GM21390 (cell line): ENCODE results near the gene PEMT.
A peak's percentile ranks its signal among the peaks of the same experiment; 100 is the strongest.

Source experiments
- ATAC-seq: cut with Tn5 transposase; IDR thresholded peaks from one replicate; pipeline ENCODE4 v1.9.1; 2021; ENCODE audit not compliant: unreplicated experiment

PEMT gene

DNA sequence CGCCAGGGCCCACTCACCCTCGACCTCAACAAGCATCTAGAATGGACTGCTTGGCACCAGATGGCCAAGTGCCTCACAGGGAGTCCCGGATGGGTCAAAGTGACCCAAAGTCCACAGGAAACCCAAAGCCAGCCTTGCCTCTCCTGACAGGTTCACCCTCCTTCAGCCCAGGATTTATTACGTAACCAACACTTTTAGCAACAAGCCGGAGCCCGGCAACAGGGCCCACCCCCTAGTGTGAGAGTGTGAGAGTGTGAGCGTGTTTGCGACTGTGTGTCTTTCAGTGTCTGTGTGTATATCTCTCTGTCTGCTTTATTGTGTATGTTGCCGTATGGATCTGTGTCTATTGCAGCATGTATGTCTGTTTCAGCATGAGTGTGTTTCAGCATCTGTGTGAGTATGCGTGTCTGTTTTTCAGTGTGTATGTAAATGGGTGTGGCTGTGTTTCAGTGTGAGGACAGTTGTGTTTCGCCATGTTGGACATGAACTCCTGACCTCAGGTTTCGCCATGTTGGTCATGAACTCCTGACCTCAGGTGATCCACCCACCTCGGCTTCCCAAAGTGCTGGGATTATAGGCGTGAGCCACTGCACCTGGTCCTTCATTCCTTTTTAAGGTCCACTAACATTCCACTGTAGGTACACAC lies 13.7 kb upstream of the PEMT start:
- ATAC-seq, result no peak

DNA sequence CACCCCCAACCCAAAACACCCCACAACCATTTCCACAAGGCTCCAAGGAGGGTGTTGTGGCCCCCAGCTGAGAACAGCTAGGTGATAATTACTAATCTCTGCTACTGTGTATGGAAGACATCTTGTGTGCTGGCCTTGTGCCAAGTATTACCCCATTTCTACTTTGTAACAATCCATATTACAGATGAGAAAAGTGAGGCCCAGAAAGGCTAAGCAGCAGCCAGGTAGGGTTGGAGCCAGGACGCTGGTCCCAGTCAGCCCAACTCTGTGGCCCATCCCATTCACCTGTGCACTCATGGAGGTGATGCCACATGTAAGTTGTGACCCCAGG lies 12.4 kb upstream of the PEMT start:
- ATAC-seq, result no peak

DNA sequence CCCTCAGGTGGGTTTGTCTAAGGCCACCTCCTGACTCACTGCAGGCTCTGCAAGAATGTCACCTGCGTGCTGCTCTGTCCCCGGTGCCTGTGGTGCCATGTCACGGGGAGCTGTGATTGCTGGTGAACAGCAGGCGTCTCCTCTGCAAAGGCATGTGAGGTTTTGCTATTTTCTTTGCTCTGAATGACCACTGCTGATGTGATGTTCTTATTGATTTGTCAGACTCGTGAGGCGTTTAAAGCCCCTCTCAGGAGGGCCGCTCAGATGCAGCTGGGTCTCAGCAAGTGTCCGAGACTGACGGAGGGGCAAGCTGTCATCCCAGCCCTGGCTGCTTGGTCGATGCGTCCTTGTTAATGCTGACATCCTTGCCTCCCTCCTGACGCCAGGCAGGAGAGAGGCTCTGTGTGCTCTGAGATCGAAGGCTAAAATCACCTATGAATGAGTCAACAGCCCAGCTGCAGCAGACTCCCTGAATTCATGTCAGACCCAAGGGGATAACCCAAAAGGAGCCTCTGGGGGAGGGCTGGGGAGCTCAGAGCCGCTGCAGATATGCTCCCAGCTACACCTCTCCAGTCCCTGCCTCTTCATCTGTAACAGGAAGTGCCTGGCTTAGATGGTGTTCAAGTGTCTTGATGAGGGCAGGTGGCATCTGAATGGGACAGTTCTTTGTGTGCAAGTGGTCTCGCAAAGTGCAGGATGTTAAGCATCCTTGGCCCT lies 11.8 kb upstream of the PEMT start:
- no peak for ATAC-seq

DNA sequence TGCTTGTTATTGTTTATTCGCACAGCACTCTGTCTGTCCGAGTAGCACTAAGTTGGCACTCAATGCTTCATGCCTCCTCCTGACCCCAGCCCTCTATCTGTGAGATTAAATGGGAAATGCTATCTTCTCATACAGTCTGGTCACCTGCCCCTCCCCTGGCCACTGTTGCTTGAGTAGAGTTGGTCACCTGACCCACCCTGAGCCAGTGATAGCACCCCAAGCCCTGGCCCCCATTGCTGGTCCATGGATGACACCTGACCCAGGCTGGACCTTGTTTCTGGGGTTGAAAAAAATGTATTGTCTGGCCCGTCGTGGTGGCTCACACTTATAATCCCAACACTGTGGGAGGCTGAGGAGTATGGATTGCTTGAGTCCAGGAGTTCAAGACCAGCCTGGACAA lies 8.5 kb upstream of the PEMT start:
- ATAC-seq, result no peak

DNA sequence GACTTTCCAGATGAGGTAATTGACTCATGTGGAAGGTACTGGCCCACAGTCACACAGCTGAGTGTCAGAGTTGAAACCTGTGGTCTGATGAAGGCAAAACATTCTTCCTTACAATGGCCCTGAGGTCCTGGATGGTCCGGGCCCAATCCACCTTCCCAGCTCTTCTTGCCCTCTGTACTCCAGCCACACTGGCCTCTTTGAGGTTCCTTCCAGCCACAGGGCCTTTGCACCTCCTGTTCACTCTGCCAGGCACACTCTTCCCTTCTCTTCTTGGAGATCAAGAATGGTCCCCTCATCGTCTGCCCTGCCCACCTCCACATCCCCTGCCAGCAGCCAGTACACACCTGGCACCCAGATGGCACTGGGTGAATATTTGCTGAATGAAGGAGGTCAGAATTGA lies 6.5 kb upstream of the PEMT start:
- ATAC-seq, result no peak

DNA sequence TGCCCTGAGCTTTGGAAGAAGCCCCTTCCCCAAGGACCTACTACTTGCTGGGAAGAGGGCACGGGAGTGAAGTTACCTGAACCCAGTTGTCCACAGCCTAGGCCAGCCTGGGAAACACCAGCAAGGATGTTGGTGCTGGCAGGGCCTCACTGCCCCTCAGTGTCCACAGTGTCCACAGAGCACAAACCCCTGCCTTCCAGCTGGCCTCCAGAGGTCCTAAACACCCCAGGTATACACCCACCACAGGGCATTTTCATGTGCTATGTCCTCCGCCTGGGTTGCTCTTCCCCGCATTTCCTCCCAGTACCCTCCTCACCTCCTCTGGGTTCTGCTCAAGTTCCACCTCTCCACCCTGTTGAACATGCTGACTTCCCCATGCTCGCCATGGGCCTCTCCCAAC lies 4.2 kb upstream of the PEMT start:
- ATAC-seq, result no peak

DNA sequence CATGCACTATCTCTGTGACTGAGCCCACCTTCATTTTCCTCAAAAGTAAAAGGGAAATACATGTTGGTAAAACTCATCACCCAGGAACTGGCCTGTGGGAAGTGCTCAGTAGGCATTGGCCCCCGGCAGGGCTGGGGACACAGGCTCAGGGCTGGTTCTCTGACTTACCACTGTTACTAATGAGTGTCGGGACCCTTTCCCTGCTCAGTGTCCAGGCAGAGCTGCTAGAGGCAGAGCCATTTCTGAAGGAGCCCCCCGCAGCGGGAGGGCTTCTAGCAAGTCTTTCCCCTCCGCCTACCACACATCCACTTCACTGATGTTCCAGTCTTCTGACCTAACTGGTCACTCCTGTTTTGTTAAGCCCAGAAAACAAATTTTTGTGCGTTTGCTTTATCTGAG lies 1.7 kb upstream of the PEMT start:
- ATAC-seq, result no peak

DNA sequence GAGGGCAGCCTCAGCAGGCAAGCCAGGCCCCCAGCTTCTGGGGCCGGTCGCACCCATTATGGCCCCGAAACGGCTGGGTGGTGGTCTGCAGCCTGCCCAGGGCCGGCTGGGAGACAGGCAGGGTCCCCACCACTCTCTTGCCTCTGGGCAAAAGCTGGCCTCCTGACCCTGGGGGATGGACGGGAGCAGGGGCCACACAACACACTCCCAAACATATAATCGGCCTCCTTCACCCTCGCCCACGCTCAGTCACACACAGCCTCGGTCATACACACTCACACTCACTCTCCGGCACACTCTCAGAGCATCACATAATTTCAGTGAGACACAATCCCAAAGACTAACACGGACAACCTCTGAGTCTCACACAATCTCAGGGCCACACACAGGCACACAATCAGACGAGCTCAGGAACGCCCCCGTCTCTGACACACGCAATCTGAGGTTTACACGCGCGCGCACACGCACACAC lies 589 bp downstream of the PEMT start:
- ATAC-seq, result peak; percentile 3

DNA sequence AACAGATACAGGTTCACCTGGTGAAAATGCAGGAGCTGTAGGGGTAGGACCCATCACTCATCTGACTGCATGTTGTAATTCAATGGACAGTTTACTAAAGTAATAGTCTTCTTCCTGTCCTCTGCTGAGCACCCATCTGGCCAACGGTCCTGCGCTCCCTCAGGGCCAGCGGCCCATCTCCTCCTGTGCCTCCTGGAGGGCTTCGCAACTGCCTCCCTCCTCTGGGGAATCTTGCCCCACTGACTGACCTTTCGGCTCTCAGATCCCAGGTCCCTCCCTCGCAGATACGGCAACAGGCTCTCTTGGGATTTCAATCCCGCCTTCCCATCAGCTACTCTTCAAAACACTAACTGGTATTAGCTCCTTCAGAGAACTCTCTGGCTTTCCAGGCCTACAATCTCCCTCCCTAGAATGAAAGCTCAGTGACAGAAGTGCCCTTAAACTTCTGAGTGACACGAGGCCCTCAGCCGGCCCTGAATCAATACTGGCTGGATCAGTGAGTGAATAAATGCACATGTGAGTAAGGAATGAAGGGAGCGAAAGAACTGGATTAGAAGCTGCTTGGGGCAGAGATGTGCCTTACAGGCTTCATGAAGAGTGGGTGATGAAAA lies 1.3 kb downstream of the PEMT start:
- no peak for ATAC-seq

DNA sequence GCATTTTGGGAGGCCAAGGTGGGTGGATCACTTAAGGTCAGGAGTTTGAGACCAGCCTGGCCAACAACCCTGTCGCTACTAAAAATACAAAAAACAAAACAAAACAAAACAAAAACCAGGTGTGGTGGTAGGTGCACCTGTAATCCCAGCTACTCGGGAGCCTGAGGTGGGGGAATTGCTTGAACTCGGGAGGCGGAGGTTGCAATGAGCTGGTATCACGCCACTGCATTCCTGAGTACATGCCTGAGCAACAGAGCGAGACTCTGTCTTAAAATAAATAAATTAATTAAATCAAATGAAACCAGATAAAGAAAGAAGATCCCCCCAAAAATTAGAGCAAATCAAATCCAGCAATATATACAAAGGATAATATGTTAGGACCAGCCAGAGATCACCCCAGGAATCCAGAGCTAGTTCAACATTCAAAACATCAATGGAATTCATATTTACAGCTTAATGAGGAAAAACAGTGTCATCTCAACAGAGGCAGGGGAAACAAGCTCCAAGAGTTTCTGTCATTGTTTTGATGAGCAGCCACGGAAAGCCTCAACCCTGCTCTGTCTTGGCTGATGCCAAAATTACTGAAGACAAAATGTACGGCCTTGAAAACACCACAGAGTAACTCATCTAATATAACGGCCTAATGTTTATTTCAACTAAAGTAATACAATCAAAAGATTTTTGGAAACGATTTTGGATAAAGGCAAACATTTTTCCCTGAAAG lies 3.7 kb downstream of the PEMT start:
- ATAC-seq, result no peak

DNA sequence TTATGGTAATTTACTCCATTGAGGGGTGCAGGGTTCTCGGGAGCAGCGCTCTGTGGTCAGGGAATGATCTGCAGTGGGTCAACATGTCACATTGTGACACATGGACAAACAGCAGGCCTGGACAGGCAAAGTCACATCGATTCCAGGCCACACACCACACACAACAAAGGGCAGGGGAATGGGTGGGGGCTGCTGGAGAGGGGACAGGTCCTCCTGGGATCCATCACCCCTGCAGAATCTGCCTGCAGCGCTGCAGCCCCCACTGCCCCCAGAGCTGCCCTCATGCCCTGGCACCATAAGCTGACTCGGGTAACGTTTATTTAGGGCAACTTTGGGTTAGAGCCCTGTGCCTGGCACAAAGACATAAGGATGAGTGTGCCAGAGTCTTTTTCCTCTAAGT lies 9.1 kb downstream of the PEMT start:
- ATAC-seq, result no peak

DNA sequence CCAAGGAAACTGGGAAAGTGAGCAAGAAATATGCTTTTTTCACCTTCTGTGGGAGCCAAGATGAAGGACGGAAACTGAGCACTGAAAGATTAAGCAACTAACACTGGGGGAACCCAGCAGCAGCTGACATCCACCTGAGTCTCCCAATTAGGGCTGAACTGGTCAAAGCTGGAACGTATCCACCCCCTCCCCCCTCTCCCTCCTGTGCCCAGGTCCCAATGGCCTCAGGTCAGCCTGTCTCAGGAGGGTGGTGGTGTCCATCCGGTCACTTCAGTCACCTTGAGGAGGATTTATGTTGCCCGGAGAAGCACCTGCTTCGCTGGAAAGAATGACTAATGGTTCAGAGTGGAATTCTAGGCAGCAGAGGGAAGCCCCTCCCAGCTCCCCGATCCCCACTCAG lies 10.0 kb downstream of the PEMT start:
- no peak for ATAC-seq

DNA sequence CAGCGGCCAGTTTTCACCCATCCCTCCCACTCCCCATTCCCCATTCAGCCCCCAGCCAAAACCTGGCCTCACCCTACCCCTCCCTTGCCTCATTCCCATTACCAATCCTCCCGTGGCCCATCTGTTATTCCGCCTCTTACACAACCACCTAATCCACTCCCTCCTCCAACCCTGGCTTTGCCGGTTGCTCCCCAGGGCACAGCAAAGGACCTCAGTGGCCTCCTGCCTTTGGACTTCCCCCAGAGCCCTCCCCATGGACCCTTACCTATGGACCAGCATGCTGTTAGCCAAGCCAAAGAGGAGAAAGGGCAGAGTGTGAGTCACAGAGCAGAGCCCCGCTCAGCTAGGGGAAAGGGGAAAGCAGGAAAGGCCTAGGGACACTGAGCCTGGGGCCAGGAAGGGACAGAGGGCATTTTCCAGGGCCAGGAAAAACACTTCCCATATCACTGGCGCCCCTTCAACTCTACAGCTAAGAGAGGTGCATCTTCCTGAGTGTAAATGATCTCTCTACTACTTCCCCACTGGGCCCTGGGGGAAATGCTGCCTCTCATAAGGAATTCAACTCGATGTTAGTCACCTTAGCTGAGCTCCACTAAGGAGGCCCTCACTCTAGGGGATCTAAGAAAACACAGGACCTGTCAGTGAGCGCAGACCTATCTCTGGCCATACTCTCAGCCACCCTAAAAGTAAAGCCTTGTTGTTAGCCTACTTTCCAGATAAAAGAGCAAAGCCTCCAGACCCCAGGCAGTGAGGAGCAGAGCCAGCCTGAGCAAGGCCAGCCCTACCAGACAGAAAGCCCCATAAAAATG lies 10.6 kb downstream of the PEMT start:
- no peak for ATAC-seq

DNA sequence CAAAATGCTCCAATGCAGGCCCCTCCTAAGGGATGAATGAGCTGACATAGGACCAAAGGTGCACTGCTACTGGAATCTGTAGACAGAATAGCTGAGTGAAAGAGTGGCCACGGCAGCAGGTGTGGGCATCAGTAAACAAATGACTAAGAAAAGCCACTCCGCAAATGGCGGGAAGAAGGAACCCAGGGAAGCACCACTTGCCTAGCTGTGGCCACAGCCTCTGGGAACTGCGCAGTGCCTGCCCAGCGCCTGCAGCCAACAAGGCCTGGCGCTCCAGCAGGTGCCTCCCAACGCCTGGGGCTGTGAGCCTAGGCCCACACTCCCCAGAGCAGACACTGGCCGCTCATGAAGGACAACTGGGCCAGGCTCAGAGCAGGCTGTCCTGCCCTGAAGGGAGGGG lies 11.8 kb downstream of the PEMT start:
- ATAC-seq, result no peak

DNA sequence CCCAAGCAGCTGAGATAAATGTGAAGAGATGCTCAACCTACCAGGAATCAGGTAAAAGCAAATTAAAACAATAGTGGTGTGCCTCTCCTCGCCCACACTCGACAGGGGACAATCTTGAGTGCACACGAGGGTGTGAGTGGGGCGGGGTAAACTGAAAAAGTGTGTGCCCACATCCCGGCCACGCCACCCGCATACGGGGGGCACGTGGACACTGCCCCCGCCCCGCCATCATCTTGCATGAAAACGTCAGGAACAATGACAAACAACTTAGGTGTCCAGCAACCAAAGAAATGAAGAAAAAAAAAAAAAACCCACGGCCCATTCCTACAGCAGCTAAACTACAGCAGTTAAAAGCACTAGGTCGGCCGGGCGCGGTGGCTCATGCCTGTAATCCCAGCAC lies 14.1 kb downstream of the PEMT start:
- ATAC-seq, result no peak

DNA sequence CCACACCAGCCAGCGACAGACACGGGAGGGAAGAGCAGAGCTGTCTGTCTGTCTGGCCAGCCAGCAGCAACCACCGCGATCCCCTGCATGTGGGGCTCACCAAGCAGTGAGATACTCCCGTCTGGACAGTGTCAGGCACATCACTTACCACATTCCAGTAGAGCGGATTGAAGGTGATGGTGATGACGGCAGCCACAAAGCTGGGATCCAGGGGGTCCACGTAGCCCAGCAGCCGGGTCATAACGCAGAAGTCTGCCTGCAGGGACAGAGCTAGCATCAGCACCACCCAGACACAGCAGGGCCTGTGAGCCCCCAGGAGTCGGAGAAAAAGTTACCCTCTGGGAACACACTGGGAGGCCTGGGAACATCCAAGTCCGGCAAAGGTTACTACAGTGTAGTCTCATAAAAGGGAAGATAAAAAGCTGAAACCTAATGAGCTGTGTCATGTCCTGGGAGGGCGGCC lies 14.7 kb downstream of the PEMT start:
- ATAC-seq, result no peak

DNA sequence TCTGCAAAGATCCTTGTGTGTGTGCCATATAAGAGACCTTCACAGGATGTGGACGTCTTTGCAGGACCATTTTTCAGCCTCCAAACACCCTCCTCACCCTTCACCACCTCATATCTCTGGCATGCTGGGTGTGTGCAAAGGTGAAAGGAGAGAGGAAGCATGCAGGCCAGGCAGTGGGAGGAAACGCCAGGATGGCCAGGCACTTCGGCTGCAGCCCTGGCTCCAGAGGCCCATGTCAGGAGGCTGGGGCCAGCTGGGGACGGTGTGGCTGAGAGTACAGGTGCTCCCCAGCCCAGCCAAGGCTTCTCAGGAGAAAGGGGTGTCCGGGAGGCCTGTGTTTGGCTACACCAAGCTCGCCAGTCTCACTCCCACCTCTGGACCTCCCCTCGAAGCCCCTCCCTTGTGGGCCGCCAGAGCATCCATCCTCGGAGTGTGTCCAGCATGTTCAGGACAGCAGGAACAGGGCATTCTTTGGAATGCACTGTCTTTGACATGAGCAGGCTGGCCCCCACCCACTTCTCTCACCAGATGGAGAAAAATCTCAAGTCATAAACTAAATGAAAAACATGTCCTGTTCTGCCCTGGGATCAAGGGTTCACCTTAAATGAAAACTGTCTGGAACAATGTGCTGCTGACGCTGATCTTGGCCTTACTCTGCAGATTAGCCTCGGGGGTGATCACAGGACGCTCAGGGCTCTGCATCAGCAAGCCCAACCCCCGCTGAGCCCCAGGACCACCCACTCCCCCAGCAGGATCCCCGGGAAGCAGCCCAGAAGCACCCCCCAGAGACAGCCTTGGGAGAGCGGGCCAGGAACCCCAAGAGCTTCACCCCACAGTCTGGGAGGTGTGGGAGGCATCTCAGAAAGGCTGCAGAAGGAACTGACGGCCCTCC lies 15.9 kb downstream of the PEMT start:
- ATAC-seq, result no peak

DNA sequence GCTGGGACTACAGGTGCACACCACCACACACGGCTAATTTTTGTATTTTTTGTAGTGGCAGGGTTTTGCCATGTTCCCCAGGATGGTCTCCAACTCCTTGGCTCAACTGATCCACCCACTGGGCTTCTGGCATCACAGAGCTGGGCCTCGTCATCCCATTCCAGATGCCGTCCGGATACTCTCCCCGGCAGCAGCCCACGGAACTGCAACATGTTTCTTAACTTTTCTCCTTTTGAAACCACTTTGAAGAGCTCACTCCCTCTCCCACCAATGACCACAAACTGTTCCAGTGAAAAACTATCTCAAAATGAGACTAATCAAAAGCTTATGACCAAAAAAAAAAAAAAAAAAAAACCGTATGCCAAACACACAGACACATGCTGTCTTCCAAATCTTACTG lies 17.6 kb downstream of the PEMT start:
- ATAC-seq, result no peak

DNA sequence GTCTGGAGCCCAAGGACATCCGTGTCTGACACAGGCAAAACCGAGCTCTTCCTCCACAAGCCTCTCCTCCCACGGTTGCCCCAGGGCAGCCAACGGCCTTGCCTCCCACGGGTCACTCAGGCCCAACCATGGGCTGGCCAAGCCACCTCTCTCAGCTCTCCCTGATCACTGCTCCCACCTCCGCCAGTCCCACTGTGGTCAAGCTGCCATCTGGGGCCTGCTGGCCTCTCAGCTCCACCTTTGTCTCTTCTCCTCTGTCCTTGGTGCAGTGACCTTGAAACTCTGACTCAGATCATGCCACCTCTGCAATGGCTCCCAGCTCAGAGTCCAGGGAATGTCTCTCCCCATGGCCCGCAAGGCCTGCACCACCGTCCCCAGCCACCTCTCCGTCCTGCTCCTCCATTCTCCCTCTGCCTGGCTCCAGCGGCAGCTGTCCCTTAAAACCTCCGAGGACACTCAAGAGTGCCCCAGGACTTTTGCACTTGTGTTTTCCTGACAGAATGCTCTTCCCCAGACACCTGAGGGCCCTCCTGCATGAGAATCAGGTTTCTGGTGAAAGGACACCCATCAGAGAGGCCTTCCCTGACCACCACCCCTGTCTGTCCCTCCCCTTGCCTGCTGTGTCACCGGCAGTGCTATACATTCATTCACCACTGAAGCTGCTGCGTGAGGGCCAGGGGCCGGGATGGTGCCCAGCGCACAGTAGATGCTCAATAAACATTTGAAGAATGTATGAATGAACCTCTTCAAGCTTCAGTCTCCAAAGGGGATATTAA lies 19.3 kb downstream of the PEMT start:
- ATAC-seq, result no peak
